ENCODE results near the gene ANAPC16.
A peak's percentile ranks its signal among the peaks of the same experiment; 100 is the strongest.

ANAPC16 gene

DNA sequence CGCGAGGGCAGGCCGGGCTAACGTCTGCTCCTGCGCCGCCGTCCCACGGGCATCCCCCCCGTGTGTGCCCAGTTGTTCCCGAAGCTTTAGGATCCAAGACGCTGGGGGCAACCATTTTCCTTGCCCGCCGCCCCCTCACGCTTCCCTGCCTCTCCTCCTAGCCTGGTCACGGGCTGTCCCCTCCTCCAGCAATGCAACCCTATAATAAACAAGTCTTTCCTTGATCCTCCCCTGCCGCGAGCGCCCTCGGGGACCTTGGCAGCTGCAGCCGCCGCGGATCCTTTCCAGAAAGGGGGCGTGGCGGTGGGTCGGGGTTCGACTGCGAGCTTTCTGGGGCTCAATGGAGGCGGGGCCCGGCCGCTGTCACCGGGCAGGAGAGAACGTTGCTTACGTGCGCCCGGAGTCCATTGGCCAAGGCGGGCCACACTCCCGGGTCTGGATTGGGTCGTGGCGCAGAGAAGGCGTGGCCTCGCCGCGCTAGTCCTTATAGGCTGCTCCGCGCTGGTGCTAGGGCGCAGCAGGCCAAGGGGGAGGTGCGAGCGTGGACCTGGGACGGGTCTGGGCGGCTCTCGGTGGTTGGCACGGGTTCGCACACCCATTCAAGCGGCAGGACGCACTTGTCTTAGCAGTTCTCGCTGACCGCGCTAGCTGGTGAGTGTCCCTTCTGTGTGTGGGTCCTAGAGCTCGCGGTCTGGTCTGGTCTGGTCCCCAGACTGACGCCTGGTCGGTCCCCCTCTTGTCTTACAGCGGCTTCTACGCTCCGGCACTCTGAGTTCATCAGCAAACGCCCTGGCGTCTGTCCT, 57.8 kb downstream of the ANAPC16 start, which contains the start of gene DDIT4:
Gene DDIT4, plus strand, starts transcription at position 515 of the 803 bp plus-strand sequence. CDS start 293 bp downstream, outside the sequence.
- WGBS (ENCODE audit: extremely low coverage, insufficient coverage, insufficient read length): no CpG with 5 or more reads among the region's 67 CpGs
- peaks cover 12 to 15% of the 10 kb centered on the region in 2 experiments for H3K36me3 ChIP-seq (ENCODE audit: control insufficient read depth in 1 of 2, insufficient read depth in 2 of 2, low read length in 2 of 2)
- H3K79me2 ChIP-seq (ENCODE audit: control insufficient read depth, insufficient read depth, low read length, poor library complexity): peaks cover 20% of the 10 kb centered on the region
- no peak within 1 kb of the TSS for H3K23ac ChIP-seq (ENCODE audit: low read length)
- H4K12ac ChIP-seq (ENCODE audit: low read depth, low read length): peak within 1 kb of the TSS; percentile 48
- peaks cover 14 to 25% of the 10 kb centered on the region in 2 experiments for H3K4me1 ChIP-seq (ENCODE audit: control insufficient read depth in 1 of 2, insufficient read depth in 2 of 2, low read length in 2 of 2)
- H3K27me3 ChIP-seq (ENCODE audit: insufficient read depth, low read length): no peaks in the 10 kb centered on the region
- H4K8ac ChIP-seq (ENCODE audit: low read depth, low read length): peak within 1 kb of the TSS; percentile 79
- peak within 1 kb of the TSS; percentile 73 for H3K4ac ChIP-seq (ENCODE audit: low read depth, low read length)
- peak within 1 kb of the TSS; percentile 26 for H2AK5ac ChIP-seq (ENCODE audit: low read length)
- H2BK120ac ChIP-seq (ENCODE audit: insufficient read depth, low read length, poor library complexity): peak within 1 kb of the TSS; percentile 52
- peaks cover 22% of the 10 kb centered on the region for H3K79me1 ChIP-seq (ENCODE audit: low read length)
- H3K14ac ChIP-seq (ENCODE audit: low read length): peak within 1 kb of the TSS; percentile 85
- H3K27ac ChIP-seq (ENCODE audit: low read depth, low read length): peak within 1 kb of the TSS; percentile 91
- H3K18ac ChIP-seq (ENCODE audit: low read length): peak within 1 kb of the TSS; percentile 91
- peak within 1 kb of the TSS; percentile 89 for H3K9ac ChIP-seq (ENCODE audit: low read length)
- peak within 1 kb of the TSS; percentile 87 for H4K91ac ChIP-seq (ENCODE audit: low read depth, low read length)
- peak within 1 kb of the TSS; percentile 79 for H2BK12ac ChIP-seq (ENCODE audit: low read length)
- peak within 1 kb of the TSS; percentile 92 for H3K4me3 ChIP-seq (ENCODE audit: low read depth, low read length)
- peak within 1 kb of the TSS; percentile 81 for H3K4me2 ChIP-seq (ENCODE audit: low read length)
- no peaks in the 10 kb centered on the region for H3K9me3 ChIP-seq (ENCODE audit: insufficient read depth, low read depth, low read length)
- peak within 1 kb of the TSS; percentile 93 for H2BK5ac ChIP-seq (ENCODE audit: low read depth, low read length, poor library complexity)
- peak within 1 kb of the TSS; percentile 88 for H2AFZ ChIP-seq (ENCODE audit: insufficient read depth, low read length, poor library complexity)
- peak; percentile 97 to 98 for DNase-seq

DNA sequence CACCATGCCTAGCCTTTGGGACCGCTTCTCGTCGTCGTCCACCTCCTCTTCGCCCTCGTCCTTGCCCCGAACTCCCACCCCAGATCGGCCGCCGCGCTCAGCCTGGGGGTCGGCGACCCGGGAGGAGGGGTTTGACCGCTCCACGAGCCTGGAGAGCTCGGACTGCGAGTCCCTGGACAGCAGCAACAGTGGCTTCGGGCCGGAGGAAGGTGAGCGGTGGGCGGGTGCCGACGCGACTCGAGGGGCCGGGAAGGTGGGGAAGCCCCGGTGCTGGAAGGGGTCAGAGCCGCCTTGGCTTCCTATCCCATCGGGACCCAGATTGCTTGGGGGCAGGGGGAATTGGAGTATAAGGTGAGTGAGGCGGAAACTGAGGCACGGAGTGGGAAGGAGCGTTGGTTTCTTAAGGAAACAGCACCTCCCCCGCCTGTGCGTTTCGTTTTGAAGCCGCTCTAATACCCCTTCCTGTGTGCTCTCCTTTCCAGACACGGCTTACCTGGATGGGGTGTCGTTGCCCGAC, 58.5 kb downstream of the ANAPC16 start:
- H3K4ac ChIP-seq (ENCODE audit: low read depth, low read length): peak overlapping the region; percentile 73
- H3K18ac ChIP-seq (ENCODE audit: low read length): peak overlapping the region; percentile 73
- peak overlapping the region; percentile 32 for H4K8ac ChIP-seq (ENCODE audit: low read depth, low read length)
- H3K36me3 ChIP-seq (ENCODE audit: control insufficient read depth in 1 of 2, insufficient read depth in 2 of 2, low read length in 2 of 2): peaks cover 12 to 15% of the 10 kb centered on the region in 2 experiments
- peak overlapping the region; percentile 73 for H2BK5ac ChIP-seq (ENCODE audit: low read depth, low read length, poor library complexity)
- H3K9me3 ChIP-seq (ENCODE audit: insufficient read depth, low read depth, low read length): no peaks in the 10 kb centered on the region
- peak overlapping the region; percentile 26 for H2AK5ac ChIP-seq (ENCODE audit: low read length)
- peaks cover 14 to 25% of the 10 kb centered on the region in 2 experiments for H3K4me1 ChIP-seq (ENCODE audit: control insufficient read depth in 1 of 2, insufficient read depth in 2 of 2, low read length in 2 of 2)
- DNase-seq: no peak
- peaks cover 22% of the 10 kb centered on the region for H3K79me1 ChIP-seq (ENCODE audit: low read length)
- no peak overlapping the region for H4K12ac ChIP-seq (ENCODE audit: low read depth, low read length)
- peak overlapping the region; percentile 14 for H2AFZ ChIP-seq (ENCODE audit: insufficient read depth, low read length, poor library complexity)
- H3K9ac ChIP-seq (ENCODE audit: low read length): peak overlapping the region; percentile 89
- H3K14ac ChIP-seq (ENCODE audit: low read length): peak overlapping the region; percentile 58
- H3K27me3 ChIP-seq (ENCODE audit: insufficient read depth, low read length): no peaks in the 10 kb centered on the region
- H3K4me2 ChIP-seq (ENCODE audit: low read length): peak overlapping the region; percentile 81
- H2BK12ac ChIP-seq (ENCODE audit: low read length): peak overlapping the region; percentile 9
- peak overlapping the region; percentile 63 for H4K91ac ChIP-seq (ENCODE audit: low read depth, low read length)
- no peak overlapping the region for H3K23ac ChIP-seq (ENCODE audit: low read length)
- peak overlapping the region; percentile 92 for H3K4me3 ChIP-seq (ENCODE audit: low read depth, low read length)
- H2BK120ac ChIP-seq (ENCODE audit: insufficient read depth, low read length, poor library complexity): peak overlapping the region; percentile 52
- peak overlapping the region; percentile 62 for H3K27ac ChIP-seq (ENCODE audit: low read depth, low read length)
- no CpG with 5 or more reads among the region's 40 CpGs for WGBS (ENCODE audit: extremely low coverage, insufficient coverage, insufficient read length)
- H3K79me2 ChIP-seq (ENCODE audit: control insufficient read depth, insufficient read depth, low read length, poor library complexity): peaks cover 20% of the 10 kb centered on the region

GRCh38 chr10:72274730-72275350, 59.0 kb downstream of the ANAPC16 start:
- H3K27me3 ChIP-seq (ENCODE audit: insufficient read depth, low read length): no peaks in the 10 kb centered on the region
- DNase-seq: no peak
- H2AK5ac ChIP-seq (ENCODE audit: low read length): no peak overlapping the region
- peak overlapping the region; percentile 35 for H3K4ac ChIP-seq (ENCODE audit: low read depth, low read length)
- peak overlapping the region; percentile 58 for H3K14ac ChIP-seq (ENCODE audit: low read length)
- H2AFZ ChIP-seq (ENCODE audit: insufficient read depth, low read length, poor library complexity): no peak overlapping the region
- no peak overlapping the region for H2BK120ac ChIP-seq (ENCODE audit: insufficient read depth, low read length, poor library complexity)
- peak overlapping the region; percentile 73 for H3K18ac ChIP-seq (ENCODE audit: low read length)
- H3K79me1 ChIP-seq (ENCODE audit: low read length): peaks cover 22% of the 10 kb centered on the region
- H3K27ac ChIP-seq (ENCODE audit: low read depth, low read length): peak overlapping the region; percentile 62
- H3K4me2 ChIP-seq (ENCODE audit: low read length): peak overlapping the region; percentile 81
- H3K23ac ChIP-seq (ENCODE audit: low read length): no peak overlapping the region
- H4K91ac ChIP-seq (ENCODE audit: low read depth, low read length): peak overlapping the region; percentile 63
- H2BK5ac ChIP-seq (ENCODE audit: low read depth, low read length, poor library complexity): peak overlapping the region; percentile 7
- peaks cover 20% of the 10 kb centered on the region for H3K79me2 ChIP-seq (ENCODE audit: control insufficient read depth, insufficient read depth, low read length, poor library complexity)
- peaks cover 12 to 15% of the 10 kb centered on the region in 2 experiments for H3K36me3 ChIP-seq (ENCODE audit: control insufficient read depth in 1 of 2, insufficient read depth in 2 of 2, low read length in 2 of 2)
- peak overlapping the region; percentile 32 for H4K8ac ChIP-seq (ENCODE audit: low read depth, low read length)
- peaks cover 14 to 25% of the 10 kb centered on the region in 2 experiments for H3K4me1 ChIP-seq (ENCODE audit: control insufficient read depth in 1 of 2, insufficient read depth in 2 of 2, low read length in 2 of 2)
- no CpG with 5 or more reads among the region's 26 CpGs for WGBS (ENCODE audit: extremely low coverage, insufficient coverage, insufficient read length)
- H2BK12ac ChIP-seq (ENCODE audit: low read length): no peak overlapping the region
- H3K9me3 ChIP-seq (ENCODE audit: insufficient read depth, low read depth, low read length): no peaks in the 10 kb centered on the region
- H3K9ac ChIP-seq (ENCODE audit: low read length): peak overlapping the region; percentile 89
- no peak overlapping the region for H4K12ac ChIP-seq (ENCODE audit: low read depth, low read length)
- peak overlapping the region; percentile 92 for H3K4me3 ChIP-seq (ENCODE audit: low read depth, low read length)

- peaks cover 14 to 25% of the 10 kb centered on the region in 2 experiments for H3K4me1 ChIP-seq (ENCODE audit: control insufficient read depth in 1 of 2, insufficient read depth in 2 of 2, low read length in 2 of 2)
- H3K9ac ChIP-seq (ENCODE audit: low read length): no peak overlapping the region
- peak overlapping the region; percentile 25 for H3K14ac ChIP-seq (ENCODE audit: low read length)
- no peaks in the 10 kb centered on the region for H3K27me3 ChIP-seq (ENCODE audit: insufficient read depth, low read length)
- no peak overlapping the region for H2BK5ac ChIP-seq (ENCODE audit: low read depth, low read length, poor library complexity)
- WGBS (ENCODE audit: extremely low coverage, insufficient coverage, insufficient read length): no CpG with 5 or more reads among the region's 12 CpGs
- H3K79me2 ChIP-seq (ENCODE audit: control insufficient read depth, insufficient read depth, low read length, poor library complexity): peaks cover 20% of the 10 kb centered on the region
- H2AK5ac ChIP-seq (ENCODE audit: low read length): no peak overlapping the region
- DNase-seq: no peak
- peak overlapping the region; percentile 73 for H3K18ac ChIP-seq (ENCODE audit: low read length)
- H3K4me2 ChIP-seq (ENCODE audit: low read length): peak overlapping the region; percentile 81
- H2AFZ ChIP-seq (ENCODE audit: insufficient read depth, low read length, poor library complexity): no peak overlapping the region
- H4K12ac ChIP-seq (ENCODE audit: low read depth, low read length): no peak overlapping the region
- H3K27ac ChIP-seq (ENCODE audit: low read depth, low read length): peak overlapping the region; percentile 62
- H3K4me3 ChIP-seq (ENCODE audit: low read depth, low read length): peak overlapping the region; percentile 92
- no peaks in the 10 kb centered on the region for H3K9me3 ChIP-seq (ENCODE audit: insufficient read depth, low read depth, low read length)
- no peak overlapping the region for H2BK120ac ChIP-seq (ENCODE audit: insufficient read depth, low read length, poor library complexity)
- H4K8ac ChIP-seq (ENCODE audit: low read depth, low read length): no peak overlapping the region
- H3K23ac ChIP-seq (ENCODE audit: low read length): no peak overlapping the region
- H2BK12ac ChIP-seq (ENCODE audit: low read length): no peak overlapping the region
- H3K4ac ChIP-seq (ENCODE audit: low read depth, low read length): no peak overlapping the region
- peaks cover 12 to 15% of the 10 kb centered on the region in 2 experiments for H3K36me3 ChIP-seq (ENCODE audit: control insufficient read depth in 1 of 2, insufficient read depth in 2 of 2, low read length in 2 of 2)
- peaks cover 22% of the 10 kb centered on the region for H3K79me1 ChIP-seq (ENCODE audit: low read length)
- no peak overlapping the region for H4K91ac ChIP-seq (ENCODE audit: low read depth, low read length)
Observed at GRCh38 chr10:72275351-72276012, 59.7 kb downstream of the ANAPC16 start.
